Neural cell (in vitro differentiated cells): ENCODE measurements around the gene ASS1. TPM values are rescaled to one million over a fixed set of nuclear protein-coding genes. Genes with fewer than 3 reads are reported as not detected.

Experiments
- H2AFZ ChIP-seq: fragments of 200-600, 300-800 bp; sonication (generic), shearing (Covaris generic); 2 replicates; pipeline ENCODE4 v1.6.0; 2014; ENCODE audit warnings: low read depth, mild to moderate bottlenecking, antibody characterized with exemption, low read length, moderate library complexity
- H3F3A ChIP-seq: fragments of 200-600 bp; shearing (Covaris generic); 2 replicates; pipeline ENCODE4 v1.6.1; 2016; ENCODE audit warnings: mild to moderate bottlenecking, moderate library complexity, mixed read lengths, antibody characterized with exemption, low read length; ENCODE audit not compliant: insufficient read depth, poor library complexity, severe bottlenecking
- H3K27ac ChIP-seq: fragments of 200-600, 300-800 bp; sonication (generic), shearing (Covaris generic); 2 replicates; pipeline ENCODE4 v1.5.1; 2014; ENCODE audit warnings: mild to moderate bottlenecking, low read length, moderate library complexity
- H3K27me3 ChIP-seq: fragments of 300-800, 200-600 bp; sonication (generic), shearing (Covaris generic); 2 replicates; pipeline ENCODE4 v1.6.0; 2014; ENCODE audit warnings: mild to moderate bottlenecking, low read depth, low read length, moderate library complexity; ENCODE audit not compliant: insufficient read depth
- H3K36me3 ChIP-seq: fragments of 300-800, 200-600 bp; sonication (generic), shearing (Covaris generic); 2 replicates; pipeline ENCODE4 v1.5.1; 2014; ENCODE audit warnings: mild to moderate bottlenecking, antibody characterized with exemption, low read length, moderate library complexity; ENCODE audit not compliant: insufficient read depth
- H3K4me2 ChIP-seq: fragments of 300-800, 200-600 bp; sonication (generic), shearing (Covaris generic); 2 replicates; pipeline ENCODE4 v1.6.0; 2014; ENCODE audit warnings: mild to moderate bottlenecking, low read length
- H3K4me3 ChIP-seq: fragments of 300-800, 200-600 bp; sonication (generic), shearing (Covaris generic); 2 replicates; pipeline ENCODE4 v1.5.1; 2014; ENCODE audit warnings: mild to moderate bottlenecking, low read length, moderate library complexity
- H3K79me2 ChIP-seq: fragments of 200-600 bp; shearing (Covaris generic); replicated peaks from 2 replicates; pipeline ENCODE4 v1.6.0; 2014; ENCODE audit warnings: mild to moderate bottlenecking, low read length, moderate library complexity; ENCODE audit not compliant: insufficient read depth
- H3K9ac ChIP-seq: fragments of 300-800, 200-600 bp; sonication (generic), shearing (Covaris generic); 2 replicates; pipeline ENCODE4 v1.6.1; 2016; ENCODE audit warnings: mild to moderate bottlenecking, low read length, mixed read lengths
- H3K9me2 ChIP-seq: fragments of 200-600 bp; shearing (Covaris generic); 2 replicates; pipeline ENCODE4 v1.6.1; 2016; ENCODE audit warnings: mild to moderate bottlenecking, low read length, mixed read lengths; ENCODE audit not compliant: insufficient read depth
- H3K9me3 ChIP-seq: fragments of 200-600, 300-800 bp; sonication (generic), shearing (Covaris generic); 2 replicates; pipeline ENCODE4 v1.6.1; 2016; ENCODE audit warnings: mild to moderate bottlenecking, mixed run types, low read length, moderate library complexity, mixed read lengths
- H4K20me1 ChIP-seq: fragments of 200-600 bp; shearing (Covaris generic); 2 replicates; pipeline ENCODE4 v1.6.1; 2016; ENCODE audit warnings: mild to moderate bottlenecking, mixed run types; ENCODE audit not compliant: insufficient read depth
- EP300 ChIP-seq: fragments of 450-650 bp; conservative IDR thresholded peaks from 2 replicates; pipeline ENCODE4 v1.6.1; 2014; ENCODE audit warnings: antibody characterized with exemption, mild to moderate bottlenecking, moderate library complexity; ENCODE audit not compliant: poor library complexity, severe bottlenecking
- EZH2 ChIP-seq: fragments of 200-600, 300-800 bp; shearing (Covaris generic), sonication (generic); IDR thresholded peaks from 2 replicates; pipeline ENCODE4 v1.6.1; 2014; ENCODE audit warnings: antibody characterized with exemption, low read length, borderline replicate concordance, mild to moderate bottlenecking; ENCODE audit not compliant: insufficient read depth, poor library complexity, severe bottlenecking
- MXI1 ChIP-seq: fragments of 450-650 bp; conservative IDR thresholded peaks from 2 replicates; pipeline ENCODE4 v1.6.1; 2014; ENCODE audit warnings: antibody characterized with exemption, mild to moderate bottlenecking; ENCODE audit not compliant: poor library complexity, severe bottlenecking
- POLR2AphosphoS5 ChIP-seq: IDR thresholded peaks from 2 replicates; pipeline ENCODE4 v1.6.1; 2012
- RAD21 ChIP-seq: fragments of 450-650 bp; conservative IDR thresholded peaks from 2 replicates; pipeline ENCODE4 v1.6.1; 2014; ENCODE audit warnings: antibody characterized with exemption, mild to moderate bottlenecking, moderate library complexity
- REST ChIP-seq: IDR thresholded peaks from 2 replicates; pipeline ENCODE4 v1.6.1; 2012; ENCODE audit warnings: borderline replicate concordance
- SMC3 ChIP-seq: fragments of 450-650 bp; conservative IDR thresholded peaks from 2 replicates; pipeline ENCODE4 v1.6.1; 2014; ENCODE audit warnings: antibody characterized with exemption, mild to moderate bottlenecking, moderate library complexity; ENCODE audit not compliant: poor library complexity
- TAF1 ChIP-seq: IDR thresholded peaks from 2 replicates; pipeline ENCODE4 v1.6.1; 2012; ENCODE audit warnings: low read depth
- polyA plus RNA-seq: library from polyadenylated mRNA; depleted of rRNA; stranded (reverse); fragments of >200 nt; gene quantifications from 2 replicates; pipeline ENCODE4 v1.2.3, GENCODE V29; 2014
- TF ChIP-seq, protein P1 (sequence below): fragments of 450-650 bp; IDR thresholded peaks from 2 replicates; pipeline ENCODE4 v1.5.1; 2014; ENCODE audit warnings: antibody characterized with exemption, mild to moderate bottlenecking, moderate library complexity; ENCODE audit not compliant: poor library complexity, severe bottlenecking

The ASS1 gene
- polyA plus RNA-seq, 1 donor from 2014 or later: 2.6 TPM

GRCh38 chr9:130531670-130532069 lies 86.9 kb downstream of the ASS1 start:
- Histone ChIP-seq H3K9me2 (no peaks in the 10 kb centered on the region), H3K27ac (no peak overlapping the region), H3F3A (no peaks in the 10 kb centered on the region), H3K4me2 (no peak overlapping the region), H3K36me3 (no peaks in the 10 kb centered on the region), H3K9ac (no peak overlapping the region), H3K4me3 (no peak overlapping the region), H4K20me1 (no peaks in the 10 kb centered on the region), H3K79me2 (no peaks in the 10 kb centered on the region), H2AFZ (no peak overlapping the region), H3K27me3 (no peaks in the 10 kb centered on the region), H3K9me3 (no peaks in the 10 kb centered on the region)
- TF ChIP-seq SMC3 (no peak), EZH2 (no peak), EP300 (no peak), REST (no peak), MXI1 (no peak), RAD21 (no peak), POLR2AphosphoS5 (no peak), TAF1 (no peak)
- TF ChIP-seq, protein P1, sequence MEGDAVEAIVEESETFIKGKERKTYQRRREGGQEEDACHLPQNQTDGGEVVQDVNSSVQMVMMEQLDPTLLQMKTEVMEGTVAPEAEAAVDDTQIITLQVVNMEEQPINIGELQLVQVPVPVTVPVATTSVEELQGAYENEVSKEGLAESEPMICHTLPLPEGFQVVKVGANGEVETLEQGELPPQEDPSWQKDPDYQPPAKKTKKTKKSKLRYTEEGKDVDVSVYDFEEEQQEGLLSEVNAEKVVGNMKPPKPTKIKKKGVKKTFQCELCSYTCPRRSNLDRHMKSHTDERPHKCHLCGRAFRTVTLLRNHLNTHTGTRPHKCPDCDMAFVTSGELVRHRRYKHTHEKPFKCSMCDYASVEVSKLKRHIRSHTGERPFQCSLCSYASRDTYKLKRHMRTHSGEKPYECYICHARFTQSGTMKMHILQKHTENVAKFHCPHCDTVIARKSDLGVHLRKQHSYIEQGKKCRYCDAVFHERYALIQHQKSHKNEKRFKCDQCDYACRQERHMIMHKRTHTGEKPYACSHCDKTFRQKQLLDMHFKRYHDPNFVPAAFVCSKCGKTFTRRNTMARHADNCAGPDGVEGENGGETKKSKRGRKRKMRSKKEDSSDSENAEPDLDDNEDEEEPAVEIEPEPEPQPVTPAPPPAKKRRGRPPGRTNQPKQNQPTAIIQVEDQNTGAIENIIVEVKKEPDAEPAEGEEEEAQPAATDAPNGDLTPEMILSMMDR: no peak

GRCh38 chr9:130532426-130533080 lies 87.8 kb downstream of the ASS1 start:
- Histone ChIP-seq H3F3A (no peaks in the 10 kb centered on the region), H3K4me3 (no peak overlapping the region), H3K4me2 (no peak overlapping the region), H3K9me3 (no peaks in the 10 kb centered on the region), H3K79me2 (no peaks in the 10 kb centered on the region), H4K20me1 (no peaks in the 10 kb centered on the region), H3K27ac (no peak overlapping the region), H3K36me3 (no peaks in the 10 kb centered on the region), H2AFZ (no peak overlapping the region), H3K27me3 (no peaks in the 10 kb centered on the region), H3K9ac (no peak overlapping the region), H3K9me2 (no peaks in the 10 kb centered on the region)
- TF ChIP-seq MXI1 (no peak), REST (no peak), POLR2AphosphoS5 (no peak), EP300 (no peak), TAF1 (no peak), EZH2 (no peak), RAD21 (no peak), SMC3 (no peak)
- TF ChIP-seq, protein P1: no peak
